Skin epidermis (tissue), 12 donors: ENCODE results near the gene LOXL1.

Experiments
- H3K27ac ChIP-seq, 21 experiments: fragments of 200-600 bp; sonication (generic) in 11 of 21; one replicate each; pipeline ENCODE4 v1.5.0; 2020; ENCODE audit warnings: mild to moderate bottlenecking in 3 of 21, inconsistent platforms in 2 of 21, moderate library complexity in 2 of 21
- H3K4me3 ChIP-seq, 7 experiments: fragments of 200-600 bp; sonication (generic) in 2 of 7; one replicate each; pipeline ENCODE4 v1.5.0; 2020; ENCODE audit warnings: inconsistent platforms in 2 of 7, mild to moderate bottlenecking in 2 of 7, moderate library complexity in 1 of 7

LOXL1 gene

GRCh38 chr15:73899197-73900094, 26.8 kb upstream of the LOXL1 start:
- no peak overlapping the region for H3K4me3 ChIP-seq

GRCh38 chr15:73900095-73900712, 26.1 kb upstream of the LOXL1 start:
- Histone ChIP-seq H3K4me3 (no peak overlapping the region), H3K27ac (peak overlapping the region in 1 of 21 experiments; percentile 5)

More at GRCh38 chr15:73899197-73900094, 26.8 kb upstream of the LOXL1 start:
- H3K27ac ChIP-seq, result peak overlapping the region in 3 of 21 experiments; percentile 5 to 26 (median 18)

GRCh38 chr15:73901126-73901810, 25.0 kb upstream of the LOXL1 start:
- H3K4me3 ChIP-seq, result no peak overlapping the region
- no peak overlapping the region for H3K27ac ChIP-seq

- Histone ChIP-seq H3K27ac (no peak overlapping the region), H3K4me3 (no peak overlapping the region)
These were observed 23.9 kb upstream of the LOXL1 start for GRCh38 chr15:73902121-73903020.

- Histone ChIP-seq H3K27ac (no peak overlapping the region), H3K4me3 (no peak overlapping the region)
These were observed 22.0 kb upstream of the LOXL1 start for GRCh38 chr15:73904026-73904815.

- Histone ChIP-seq H3K4me3 (no peak overlapping the region), H3K27ac (no peak overlapping the region)
These were observed 20.9 kb upstream of the LOXL1 start for GRCh38 chr15:73905225-73905827.

GRCh38 chr15:73906346-73907034, 19.8 kb upstream of the LOXL1 start:
- Histone ChIP-seq H3K27ac (no peak overlapping the region), H3K4me3 (no peak overlapping the region)

GRCh38 chr15:73907035-73907408, 19.2 kb upstream of the LOXL1 start:
- Histone ChIP-seq H3K4me3 (no peak overlapping the region), H3K27ac (no peak overlapping the region)

GRCh38 chr15:73908030-73908821, 18.0 kb upstream of the LOXL1 start:
- no peak overlapping the region for H3K4me3 ChIP-seq

GRCh38 chr15:73908822-73909122, 17.5 kb upstream of the LOXL1 start:
- no peak overlapping the region for H3K4me3 ChIP-seq
- no peak overlapping the region for H3K27ac ChIP-seq

More at GRCh38 chr15:73908030-73908821, 18.0 kb upstream of the LOXL1 start:
- H3K27ac ChIP-seq, result no peak overlapping the region

GRCh38 chr15:73909651-73910050, 16.6 kb upstream of the LOXL1 start:
- Histone ChIP-seq H3K27ac (no peak overlapping the region), H3K4me3 (no peak overlapping the region)

GRCh38 chr15:73910522-73911303, 15.5 kb upstream of the LOXL1 start:
- Histone ChIP-seq H3K4me3 (no peak overlapping the region), H3K27ac (no peak overlapping the region)

GRCh38 chr15:73912030-73912596, 14.1 kb upstream of the LOXL1 start:
- no peak overlapping the region for H3K27ac ChIP-seq
- H3K4me3 ChIP-seq, result no peak overlapping the region

GRCh38 chr15:73914145-73914544, 12.1 kb upstream of the LOXL1 start:
- no peak overlapping the region for H3K27ac ChIP-seq
- H3K4me3 ChIP-seq, result no peak overlapping the region

- Histone ChIP-seq H3K27ac (no peak overlapping the region), H3K4me3 (no peak overlapping the region)
These were observed 11.2 kb upstream of the LOXL1 start for GRCh38 chr15:73915082-73915481.

GRCh38 chr15:73918784-73919183, 7.5 kb upstream of the LOXL1 start:
- H3K4me3 ChIP-seq, result no peak overlapping the region
- H3K27ac ChIP-seq, result no peak overlapping the region
